22Rv1 (cell line): Measurements from ENCODE around the gene PECR.

Experiments
- CTCF ChIP-seq: fragments of 450-650 bp; IDR thresholded peaks from 2 replicates; pipeline ENCODE4 v1.5.1; 2017; ENCODE audit warnings: mild to moderate bottlenecking
- ZFX ChIP-seq: fragments of 450-650 bp; IDR thresholded peaks from 2 replicates; pipeline ENCODE4 v1.6.1; 2017; ENCODE audit warnings: antibody characterized with exemption, borderline replicate concordance

- no peak for TF ChIP-seq CTCF
- no peak for TF ChIP-seq ZFX
These were observed 29.0 kb upstream of the PECR start for GRCh38 chr2:216110620-216111019.
